HS-27A (cell line): ENCODE data around the gene PARP11.

ENCODE experiments used
- DNase-seq: peaks from one replicate; pipeline ENCODE4 v3.0.0-alpha.2; 2012; ENCODE audit warnings: low read depth, missing footprints

The PARP11 gene

GRCh38 chr12:3872800-3873636, at the start of gene PARP11:
TSS of gene PARP11 (minus strand) at chr12:3873399. CDS start at chr12:3873229, 170 bp downstream.
- DNase-seq = peak; percentile 92

GRCh38 chr12:3922033-3922432, 48.8 kb upstream of the PARP11 start:
- DNase-seq = no peak

GRCh38 chr12:3921526-3921925, 48.3 kb upstream of the PARP11 start:
- no peak for DNase-seq

- DNase-seq = no peak
Measured at GRCh38 chr12:3921151-3921471, 47.9 kb upstream of the PARP11 start.

DNA sequence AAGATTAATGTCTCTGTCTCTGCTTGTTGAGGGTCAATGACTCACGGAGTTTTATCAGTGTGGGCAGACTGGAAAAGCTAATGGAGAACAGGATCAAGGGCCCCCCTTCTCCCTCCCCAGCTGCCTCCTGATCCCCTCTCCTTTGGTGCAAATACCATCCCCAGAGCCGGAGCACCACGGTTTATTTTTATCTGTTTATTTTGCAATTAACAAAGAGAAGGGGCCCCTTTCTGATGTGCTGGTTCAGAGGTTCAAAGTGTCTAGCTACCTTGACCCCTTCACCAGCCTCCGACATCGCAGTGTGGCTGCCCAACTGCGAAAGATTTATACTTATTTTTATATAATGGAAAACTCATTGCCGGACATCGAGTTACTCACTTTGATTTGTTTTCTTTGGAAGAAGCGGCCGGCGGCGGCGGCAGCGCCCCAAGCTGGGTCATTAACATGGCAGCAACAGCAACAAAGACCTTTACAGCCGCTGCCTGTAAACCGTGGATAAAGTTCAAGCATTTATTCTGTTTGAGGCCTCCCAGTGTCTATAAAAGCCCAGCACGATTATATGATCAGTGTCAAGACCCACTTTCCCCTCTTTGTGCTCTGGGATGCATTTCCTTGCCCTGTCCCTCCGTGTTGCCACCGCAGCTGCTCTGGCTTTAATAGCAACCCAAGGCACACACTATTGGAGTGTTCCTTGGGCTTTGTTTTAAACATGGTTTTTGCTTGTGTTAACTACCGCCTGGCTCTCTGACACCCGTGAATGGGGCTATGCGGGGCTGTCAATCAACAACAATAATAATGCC, 47.4 kb upstream of the PARP11 start:
- no peak for DNase-seq

- no peak for DNase-seq
Measured at GRCh38 chr12:3913278-3913677, 40.1 kb upstream of the PARP11 start.

GRCh38 chr12:3912863-3913262, 39.7 kb upstream of the PARP11 start:
- DNase-seq = no peak

DNA sequence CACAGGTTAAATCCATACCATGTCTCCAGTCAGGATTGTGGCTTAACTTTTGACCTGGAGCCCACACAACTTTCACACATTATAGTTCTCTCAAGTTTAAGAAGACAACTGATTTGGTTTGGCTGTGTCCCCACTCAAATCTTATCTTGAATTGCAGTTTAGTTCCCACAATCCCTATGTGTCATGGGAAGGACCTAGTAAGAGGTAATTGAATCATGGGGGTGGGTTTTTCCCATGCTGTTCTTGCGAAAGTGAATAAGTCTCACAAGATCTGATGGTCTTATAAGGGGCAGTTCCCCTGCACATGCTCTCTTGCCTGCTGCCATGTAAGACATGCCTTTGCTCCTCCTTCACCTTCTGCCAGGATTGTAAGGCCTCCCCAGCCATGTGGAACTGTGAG, 38.2 kb upstream of the PARP11 start:
- DNase-seq = no peak

GRCh38 chr12:3905664-3906063, 32.5 kb upstream of the PARP11 start:
- no peak for DNase-seq

GRCh38 chr12:3904999-3905398, 31.8 kb upstream of the PARP11 start:
- no peak for DNase-seq

DNA sequence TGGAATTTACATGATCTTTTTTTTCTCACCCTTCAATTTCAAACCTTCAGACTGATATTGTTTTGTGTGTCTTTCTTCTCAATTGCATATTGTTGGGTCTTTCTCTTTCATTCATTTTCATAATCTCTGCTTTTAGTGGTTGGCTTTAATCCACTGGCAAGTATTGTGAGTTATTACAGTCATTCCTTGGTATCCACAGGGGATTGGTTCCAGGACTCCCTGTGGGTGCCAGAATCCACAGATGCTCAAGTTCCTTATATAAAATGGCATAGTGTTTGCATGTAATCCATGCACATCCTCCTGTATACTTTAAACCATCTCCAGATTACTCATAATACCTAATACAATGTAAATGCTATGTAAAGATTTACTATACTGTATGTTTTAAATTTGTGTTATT, 29.7 kb upstream of the PARP11 start:
- DNase-seq = no peak

DNA sequence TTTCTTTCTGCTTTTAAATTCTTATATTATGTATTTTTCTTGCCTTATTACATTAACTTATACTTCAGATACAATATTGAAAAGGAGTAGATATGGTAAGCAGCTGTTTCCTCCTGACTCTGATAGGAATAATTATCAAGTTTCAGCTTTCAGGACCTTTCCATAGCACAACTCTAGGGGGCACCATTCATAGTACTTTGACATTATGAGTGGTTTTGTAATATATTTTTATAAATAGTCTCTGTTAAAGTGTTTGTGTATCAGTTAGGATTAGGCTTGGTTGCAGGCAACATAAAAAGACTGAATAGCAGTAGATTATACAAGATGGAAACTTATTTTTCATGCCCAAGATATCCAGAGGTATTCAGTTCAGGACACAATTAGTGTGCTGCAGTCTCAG, 27.9 kb upstream of the PARP11 start:
- DNase-seq = no peak

- no peak for DNase-seq
Measured at GRCh38 chr12:3898756-3899155, 25.6 kb upstream of the PARP11 start.

DNA sequence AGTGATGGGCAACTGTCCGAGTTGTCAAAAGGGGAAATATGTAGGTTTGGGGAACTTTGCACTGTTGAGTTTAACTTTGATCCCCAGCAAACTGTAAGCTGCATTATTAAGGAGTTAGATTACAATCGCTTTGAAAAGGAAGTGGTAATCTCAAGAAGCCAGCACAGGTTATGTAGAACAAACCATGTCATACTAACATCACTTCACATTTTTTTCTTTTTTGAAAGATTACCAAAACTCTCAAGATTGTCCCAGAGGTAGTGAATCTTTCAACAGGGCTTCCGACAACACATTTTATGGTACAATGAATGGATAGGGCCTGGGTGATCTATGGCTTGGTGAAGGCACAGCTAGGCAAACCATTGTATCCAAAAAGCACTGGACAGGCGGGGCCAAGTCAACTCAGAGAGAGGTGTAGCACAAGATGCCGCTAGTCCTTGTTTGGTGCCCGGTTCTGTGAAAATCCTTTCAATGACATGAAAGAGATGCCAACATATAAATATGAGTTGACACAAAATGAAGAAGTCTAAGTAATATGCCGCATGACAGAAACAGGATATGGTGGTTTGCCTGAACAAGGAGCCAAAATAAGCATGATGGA, 24.3 kb upstream of the PARP11 start:
- no peak for DNase-seq

- DNase-seq = no peak
Measured at GRCh38 chr12:3896801-3897351, 23.7 kb upstream of the PARP11 start.

GRCh38 chr12:3896356-3896755, 23.2 kb upstream of the PARP11 start:
- DNase-seq = no peak

DNA sequence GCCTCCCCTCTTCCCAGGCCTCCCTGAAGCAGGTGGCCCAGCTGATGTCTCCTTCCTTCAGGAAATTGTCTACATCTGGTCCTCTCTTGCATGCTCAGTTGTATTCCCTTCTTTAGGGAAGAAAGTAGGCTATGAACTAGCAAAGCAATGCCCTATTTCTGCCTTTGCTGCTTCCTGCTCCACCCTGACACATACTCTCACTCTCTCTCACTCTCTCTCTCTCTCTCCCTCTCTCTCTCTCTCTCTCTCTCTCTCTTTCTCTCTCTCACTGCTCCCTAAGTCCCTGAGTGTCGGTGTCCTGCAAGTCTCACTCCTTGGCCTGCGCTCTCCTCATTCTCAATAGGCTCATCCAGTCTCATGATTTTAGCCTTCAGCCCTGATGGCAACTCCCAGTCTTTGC, 19.4 kb upstream of the PARP11 start:
- DNase-seq = no peak

GRCh38 chr12:3891201-3891600, 18.0 kb upstream of the PARP11 start:
- DNase-seq = no peak

GRCh38 chr12:3888659-3889058, 15.5 kb upstream of the PARP11 start:
- DNase-seq = no peak

GRCh38 chr12:3885277-3886094, 12.3 kb upstream of the PARP11 start:
- no peak for DNase-seq

- DNase-seq = no peak
Measured at GRCh38 chr12:3884671-3885070, 11.5 kb upstream of the PARP11 start.
